OCI-M2 (cell line): ENCODE results near the gene SH2D3A.
"Not testable (repeated sequence)": the region's sequence is repeated elsewhere in the genome, so short reads cannot be mapped to it uniquely, and the experiment has no call there.

Source experiments
- DNase-seq: peaks from one replicate; lab custom pipeline; 2025; ENCODE audit not compliant: unreplicated experiment; lab: John Stamatoyannopoulos, UW

Gene SH2D3A

GRCh38 chr19:6767357-6768235, at the start of gene SH2D3A:
Gene SH2D3A, minus strand, starts transcription at chr19:6767435. Its CDS starts 3,687 bp downstream, at chr19:6763748.
- DNase-seq = no peak

- DNase-seq = no peak
Observed at GRCh38 chr19:6813659-6814058, 46.4 kb upstream of the SH2D3A start.

- no peak for DNase-seq
Observed at GRCh38 chr19:6812612-6813011, 45.4 kb upstream of the SH2D3A start.

- no peak for DNase-seq
Observed at GRCh38 chr19:6811906-6812305, 44.7 kb upstream of the SH2D3A start.

GRCh38 chr19:6811378-6811777, 44.1 kb upstream of the SH2D3A start:
- no peak for DNase-seq

GRCh38 chr19:6809262-6809661, 42.0 kb upstream of the SH2D3A start:
- no peak for DNase-seq

- no peak for DNase-seq
Observed at GRCh38 chr19:6808494-6808893, 41.3 kb upstream of the SH2D3A start.

GRCh38 chr19:6807291-6807690, 40.1 kb upstream of the SH2D3A start:
- no peak for DNase-seq

GRCh38 chr19:6806488-6806887, 39.3 kb upstream of the SH2D3A start:
- no peak for DNase-seq

GRCh38 chr19:6803036-6803404, 35.8 kb upstream of the SH2D3A start:
- no peak for DNase-seq

- peak; percentile 28 for DNase-seq
Observed at GRCh38 chr19:6802336-6803035, 35.3 kb upstream of the SH2D3A start.

GRCh38 chr19:6801485-6802086, 34.4 kb upstream of the SH2D3A start:
- peak; percentile 63 for DNase-seq

GRCh38 chr19:6800991-6801484, 33.8 kb upstream of the SH2D3A start:
- DNase-seq = no peak

- not testable (repeated sequence) for DNase-seq
Observed at GRCh38 chr19:6800160-6800790, 33.0 kb upstream of the SH2D3A start.

GRCh38 chr19:6797646-6798045, 30.4 kb upstream of the SH2D3A start:
- no peak for DNase-seq

GRCh38 chr19:6796278-6796677, 29.0 kb upstream of the SH2D3A start:
- no peak for DNase-seq

- DNase-seq = no peak
Observed at GRCh38 chr19:6794686-6795431, 27.6 kb upstream of the SH2D3A start.

GRCh38 chr19:6793973-6794372, 26.7 kb upstream of the SH2D3A start:
- no peak for DNase-seq

- no peak for DNase-seq
Observed at GRCh38 chr19:6793411-6793810, 26.2 kb upstream of the SH2D3A start.

GRCh38 chr19:6791237-6791636, 24.0 kb upstream of the SH2D3A start:
- no peak for DNase-seq
